Epidermal melanocyte (primary cell): ENCODE results near the gene KRTAP22-2.

Experiments
- DNase-seq: peaks from one replicate; pipeline ENCODE4 v3.0.0; 2011; ENCODE audit warnings: low spot score; ENCODE audit not compliant: insufficient read length

Gene KRTAP22-2

GRCh38 chr21:30563072-30563471 is 27.1 kb downstream of the KRTAP22-2 start:
- no peak for DNase-seq

GRCh38 chr21:30561957-30562356 is 28.2 kb downstream of the KRTAP22-2 start:
- no peak for DNase-seq

GRCh38 chr21:30561264-30561895 is 28.8 kb downstream of the KRTAP22-2 start, which contains the start of gene KRTAP19-7:
Gene KRTAP19-7 (minus strand): TSS chr21:30561314. CDS start chr21:30561289, 25 bp downstream.
- DNase-seq: no peak

GRCh38 chr21:30555095-30555494 is 35.1 kb downstream of the KRTAP22-2 start:
- no peak for DNase-seq

- no peak for DNase-seq
Measured at GRCh38 chr21:30552782-30553181, 37.4 kb downstream of the KRTAP22-2 start.

- DNase-seq: no peak
Measured at GRCh38 chr21:30541764-30542163, 48.4 kb downstream of the KRTAP22-2 start, which contains the start of gene KRTAP19-6. Gene KRTAP19-6 (minus strand): TSS chr21:30541864. CDS start chr21:30541833, 31 bp downstream.
